Activated CD4-positive, alpha-beta T cell treated with anti-CD3 and anti-CD28 coated beads, Interleukin-10, Interleukin-2, amounts not matched to agents 100 ng/mL and 50 ng/mL, durations not matched to agents 16 hours and 8 hours (primary cell): ENCODE results near the gene COL19A1.

Experiments used
- DNase-seq: peaks from one replicate; pipeline ENCODE4 v3.0.0-alpha.2; 2020

The COL19A1 gene

GRCh38 chr6:70133246-70133645 is 266.9 kb downstream of the COL19A1 start:
- DNase-seq = no peak

DNA sequence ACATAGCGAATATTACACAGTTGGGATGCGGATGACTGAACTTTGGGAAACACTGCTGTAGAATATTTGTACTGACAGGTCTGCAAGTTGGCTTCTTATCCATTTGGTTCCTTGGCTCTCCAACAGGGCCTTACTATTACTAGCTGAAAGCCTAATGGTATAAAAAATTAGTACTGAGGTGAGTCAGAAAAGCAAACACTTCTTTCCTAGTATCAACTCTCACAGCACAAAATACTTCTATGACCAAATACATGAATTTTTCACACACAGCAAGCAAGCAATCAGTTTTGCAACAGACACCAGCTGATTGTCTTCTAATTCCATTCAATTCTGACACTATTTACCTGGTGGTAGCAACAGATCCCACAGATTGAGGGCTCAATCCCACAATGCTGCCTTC is 268.2 kb downstream of the COL19A1 start:
- DNase-seq = no peak

DNA sequence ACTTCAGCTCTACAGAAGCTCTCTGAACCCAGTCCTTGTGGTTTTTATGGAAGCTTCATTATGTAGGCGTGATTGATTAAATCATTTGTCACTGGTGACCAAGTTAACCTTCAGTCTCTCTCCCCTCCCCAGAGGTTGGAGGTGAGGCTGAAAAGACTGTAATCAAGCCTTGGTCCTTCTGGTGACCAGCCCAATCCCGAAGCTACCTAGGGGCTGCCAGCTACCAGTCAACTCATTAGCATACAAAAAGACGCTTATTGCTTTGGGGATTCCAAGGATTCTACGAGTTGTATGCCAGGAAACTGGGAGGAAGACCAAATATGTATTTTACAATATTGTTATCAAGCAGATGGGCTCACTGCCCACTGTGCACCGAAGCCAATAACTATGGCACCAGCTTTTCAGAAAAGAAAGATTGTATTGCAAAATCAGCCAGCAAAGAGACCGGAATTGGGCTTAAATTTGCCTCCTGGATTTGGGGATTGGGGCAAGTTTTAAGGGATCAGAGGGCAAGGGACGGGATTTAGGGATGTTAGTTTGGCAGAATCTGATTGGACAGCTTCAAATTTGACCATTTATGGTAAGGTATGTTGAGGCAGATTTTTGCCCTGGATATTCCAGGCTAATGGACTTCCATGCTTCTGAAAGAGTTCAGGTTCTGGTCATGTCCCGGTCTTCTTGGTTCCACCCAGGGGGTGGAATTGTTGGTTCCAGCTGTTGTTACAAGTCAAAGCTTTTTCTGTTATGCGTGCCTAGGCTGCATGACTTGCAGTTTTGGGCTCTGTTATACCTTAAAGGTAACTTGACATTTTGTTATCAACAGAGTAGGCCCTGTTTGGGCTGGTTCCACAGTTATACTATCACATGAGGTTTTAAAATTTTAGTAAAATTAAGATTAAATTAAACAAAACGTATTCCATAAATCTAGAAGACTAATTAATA is 269.1 kb downstream of the COL19A1 start:
- no peak for DNase-seq

DNA sequence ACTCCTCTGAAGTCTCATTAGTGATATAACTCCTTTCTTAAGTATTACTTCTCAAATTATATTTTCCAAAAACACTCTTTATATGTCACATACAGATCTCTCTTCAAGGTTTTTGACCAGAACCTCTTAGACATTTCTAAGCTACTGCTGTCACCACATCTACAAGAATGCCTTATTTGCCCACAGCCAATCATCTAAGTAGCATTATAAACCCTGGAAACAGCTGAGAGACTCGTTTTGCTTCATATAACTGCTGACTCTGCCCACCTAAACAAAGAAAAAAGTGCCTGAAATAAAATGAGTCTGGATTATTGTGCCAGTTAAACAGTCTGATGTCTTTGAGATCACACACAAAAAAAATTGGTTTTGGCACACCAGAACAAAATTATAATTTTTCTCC is 270.6 kb downstream of the COL19A1 start:
- DNase-seq = no peak

GRCh38 chr6:70140496-70140895 is 274.1 kb downstream of the COL19A1 start:
- DNase-seq = no peak

DNA sequence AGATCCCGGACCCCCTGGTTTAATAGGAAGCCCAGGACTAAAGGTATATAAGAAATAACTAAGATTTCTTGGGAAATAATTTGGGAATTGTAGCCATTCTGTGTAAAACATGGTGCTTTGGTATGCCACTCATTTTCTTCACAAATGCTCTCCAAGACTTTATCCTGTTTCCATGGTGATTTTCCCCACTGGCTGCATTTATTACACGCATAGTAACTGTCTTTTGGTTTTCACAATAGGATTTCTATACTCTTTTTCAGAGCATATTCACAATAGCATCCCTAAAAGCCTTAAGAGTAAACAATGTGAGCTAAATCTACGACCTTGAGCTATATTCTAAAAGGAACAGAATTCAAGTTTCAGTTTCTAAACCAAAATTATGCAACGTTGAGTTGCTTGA is 275.7 kb downstream of the COL19A1 start:
- no peak for DNase-seq

DNA sequence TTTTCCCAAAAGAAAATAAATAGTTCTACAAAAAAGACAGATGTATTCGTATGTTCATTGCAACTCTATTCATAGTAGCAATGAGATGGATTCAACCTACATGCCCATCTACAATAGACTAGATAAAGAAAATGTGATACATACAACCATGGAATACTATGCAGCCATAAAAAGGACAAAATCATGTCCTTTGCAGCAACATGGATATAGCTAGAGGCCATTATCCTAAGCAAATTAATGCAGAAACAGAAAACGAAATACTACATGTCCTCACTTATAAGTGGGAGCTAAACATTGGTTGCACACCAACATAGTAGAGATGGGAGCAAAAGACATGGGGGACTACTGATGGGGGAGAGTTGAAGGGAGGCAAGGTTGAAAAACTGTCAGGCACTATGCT is 278.8 kb downstream of the COL19A1 start:
- no peak for DNase-seq

- DNase-seq = no peak
Measured at GRCh38 chr6:70149209-70149788, 282.9 kb downstream of the COL19A1 start.

DNA sequence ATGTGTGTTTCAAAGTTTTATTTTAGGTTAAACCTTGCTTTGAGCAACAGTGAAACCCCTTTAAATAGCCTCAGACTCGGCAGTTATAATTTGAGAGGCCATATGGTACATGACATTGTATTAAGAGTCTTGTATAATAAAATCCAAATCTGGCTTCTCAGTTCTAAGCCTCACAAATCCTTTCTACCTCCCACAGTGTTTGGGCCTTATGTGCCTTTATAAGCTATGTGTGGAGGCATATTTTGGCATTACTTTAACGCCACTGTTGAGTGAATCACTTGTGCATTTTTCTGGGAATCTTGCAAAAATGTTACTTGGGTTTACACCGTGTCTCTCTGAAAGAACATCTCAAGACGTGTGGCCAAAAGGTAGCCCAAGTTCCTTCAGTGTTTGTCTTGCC is 284.2 kb downstream of the COL19A1 start:
- DNase-seq = no peak

- DNase-seq = no peak
Measured at GRCh38 chr6:70151616-70152015, 285.3 kb downstream of the COL19A1 start.

GRCh38 chr6:70152786-70153185 is 286.4 kb downstream of the COL19A1 start:
- DNase-seq = no peak

GRCh38 chr6:70157086-70157485 is 290.7 kb downstream of the COL19A1 start:
- no peak for DNase-seq

DNA sequence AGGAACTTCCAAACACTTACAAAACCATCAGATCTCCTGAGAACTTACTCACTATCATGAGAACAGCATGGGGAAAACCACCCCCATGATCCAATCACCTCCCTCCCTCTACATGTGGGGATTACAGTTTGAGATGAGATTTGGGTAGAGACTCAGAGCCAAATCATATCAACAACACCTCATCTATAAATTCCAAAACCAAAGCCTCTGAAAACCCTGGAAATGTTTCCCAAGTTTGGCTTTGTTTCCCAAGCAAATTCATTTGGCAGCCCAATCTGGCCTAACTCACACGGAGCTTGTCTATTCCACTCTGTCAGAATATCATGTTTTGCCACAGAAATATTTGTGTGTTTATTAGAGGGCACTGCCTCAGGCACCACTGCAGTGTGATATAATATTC is 293.9 kb downstream of the COL19A1 start:
- DNase-seq = no peak

DNA sequence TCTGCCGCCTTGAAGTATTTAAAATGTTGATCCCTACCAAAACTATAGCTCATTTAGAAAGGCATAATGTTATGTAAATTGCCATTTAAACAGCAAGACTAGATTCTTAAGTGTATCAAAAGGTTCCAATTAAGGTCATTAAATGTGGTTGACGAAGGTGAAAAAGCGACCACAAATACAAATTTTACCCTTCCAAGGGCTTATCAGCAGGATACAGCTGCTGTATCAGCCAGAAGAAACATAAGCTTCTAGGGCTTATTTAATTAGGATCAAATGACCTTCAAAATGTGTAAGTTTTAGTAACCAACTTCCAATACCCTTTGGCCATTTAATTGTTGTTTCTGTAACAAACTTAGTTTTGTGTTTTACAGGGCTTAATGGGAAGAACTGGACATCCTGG is 296.6 kb downstream of the COL19A1 start:
- no peak for DNase-seq

GRCh38 chr6:70163795-70164194 is 297.4 kb downstream of the COL19A1 start:
- no peak for DNase-seq

DNA sequence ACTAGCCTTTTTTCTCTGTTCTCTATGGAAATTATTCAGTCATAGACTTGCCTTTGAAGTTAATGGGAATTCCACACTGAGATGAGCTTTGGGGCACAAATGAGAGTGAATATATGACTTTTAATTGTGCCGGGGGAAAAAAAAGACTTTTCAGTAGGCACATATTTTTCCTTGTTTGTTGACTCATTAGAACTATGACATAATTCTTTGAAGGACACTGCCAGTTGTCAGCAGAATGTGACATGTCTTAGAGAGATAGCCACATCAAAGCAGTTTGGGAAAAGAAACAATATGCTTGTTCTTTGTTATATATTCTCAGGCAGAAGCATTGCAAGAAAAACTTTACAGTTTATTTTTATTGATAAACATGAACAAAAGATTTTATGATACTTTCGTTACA is 298.2 kb downstream of the COL19A1 start:
- DNase-seq = no peak

DNA sequence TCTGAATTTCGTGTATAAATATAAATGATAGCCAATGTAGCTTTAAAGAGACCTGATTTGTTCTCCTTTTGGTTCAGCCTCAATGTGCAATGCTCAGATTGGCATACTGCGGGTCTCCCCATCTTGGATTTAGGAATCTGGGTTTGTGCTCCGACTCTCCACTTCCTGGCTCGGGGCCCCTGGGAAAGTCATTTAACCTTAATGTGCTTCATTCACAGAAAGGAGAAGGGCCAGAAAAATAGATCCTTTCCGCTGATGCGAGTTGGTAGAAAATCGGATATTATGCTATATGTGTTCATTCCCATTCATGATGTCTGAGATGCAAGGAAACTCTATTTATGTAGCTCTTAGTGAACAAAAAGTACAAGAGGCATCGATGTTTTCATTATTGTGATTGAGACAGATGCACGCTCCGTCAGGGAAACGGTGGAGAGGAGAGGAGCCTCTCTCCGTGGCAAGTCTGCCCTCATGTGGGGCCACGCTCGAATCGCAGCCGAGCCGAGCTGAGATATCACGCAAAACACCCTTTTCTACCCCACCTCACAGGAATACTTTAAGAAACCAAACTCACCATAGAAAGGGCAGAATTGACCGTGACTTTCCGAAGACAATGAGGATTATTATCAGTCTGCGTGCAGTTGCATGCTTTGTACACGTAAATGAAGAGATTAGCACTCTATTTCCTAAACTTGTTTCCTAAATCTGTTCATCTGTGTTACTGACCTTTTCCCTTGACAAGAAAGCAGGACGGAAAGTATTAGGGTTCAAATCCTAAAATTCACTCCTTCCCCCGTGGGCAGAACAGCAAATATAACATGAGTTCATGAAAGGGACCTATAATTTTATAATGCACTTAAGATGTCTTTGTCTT is 300.0 kb downstream of the COL19A1 start:
- peak; percentile 41 for DNase-seq

- no peak for DNase-seq
Measured at GRCh38 chr6:70168681-70169377, 302.5 kb downstream of the COL19A1 start.

GRCh38 chr6:70171236-70171635 is 304.9 kb downstream of the COL19A1 start:
- no peak for DNase-seq

DNA sequence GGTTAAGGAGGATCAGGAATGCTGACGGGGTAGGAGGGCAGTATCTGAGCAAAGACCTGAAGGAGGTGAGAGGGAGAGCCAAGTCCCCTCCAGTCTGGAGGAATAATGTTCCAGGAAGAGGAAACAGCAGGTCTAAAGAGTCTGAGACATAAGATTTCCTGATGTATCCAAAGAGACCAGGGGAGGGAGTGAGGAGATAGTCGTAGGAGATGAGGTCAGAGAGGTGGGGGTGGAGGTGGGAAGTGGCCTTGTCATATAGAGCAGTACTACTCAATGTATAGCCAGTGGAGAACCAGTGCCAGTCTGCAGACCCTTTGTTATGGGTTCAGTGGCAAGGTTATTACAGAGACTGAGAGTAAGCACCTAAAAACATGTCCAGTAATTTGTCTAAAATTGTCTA is 305.9 kb downstream of the COL19A1 start:
- no peak for DNase-seq

- DNase-seq = no peak
Measured at GRCh38 chr6:70175770-70176169, 309.4 kb downstream of the COL19A1 start.

GRCh38 chr6:70176842-70177550 is 310.6 kb downstream of the COL19A1 start:
- no peak for DNase-seq
